Glomerular endothelial cell (primary cell): Measurements from ENCODE around the gene ASPSCR1. TPM values are rescaled to one million over a fixed set of nuclear protein-coding genes. Genes with fewer than 3 reads are reported as not detected.

Experiments
- DNase-seq: peaks from one replicate; pipeline ENCODE4 v3.0.0-alpha.2; 2011; ENCODE audit warnings: low read depth, low spot score; ENCODE audit errors: extremely low read depth
- total RNA-seq: library from RNA; depleted of rRNA; stranded (reverse); fragments of >200 nt; gene quantifications from 2 replicates; pipeline ENCODE4 v1.2.3, GENCODE V29; 2015

Gene ASPSCR1
- total RNA-seq, 1 donor from 2014 or later: 25.1 TPM

DNA sequence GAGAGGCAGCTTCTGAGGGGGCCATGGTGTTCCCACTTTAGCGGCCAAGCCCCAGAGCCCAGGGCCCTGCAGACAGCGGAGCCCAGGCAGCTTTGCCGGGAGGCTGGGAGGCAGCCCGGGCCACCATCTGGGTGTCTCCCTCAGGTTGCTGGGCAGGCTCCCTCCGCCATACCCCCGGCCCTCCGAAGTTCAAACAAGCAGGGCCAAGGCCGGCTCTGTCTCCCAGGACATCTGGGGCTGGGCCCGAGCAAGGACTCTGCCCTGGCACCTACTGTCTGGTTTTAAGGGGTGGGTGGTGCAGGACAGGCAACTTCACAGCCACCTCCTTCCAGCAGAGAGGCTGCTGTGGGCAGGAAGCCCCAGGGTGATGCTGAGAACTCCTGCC is 85.5 kb downstream of the ASPSCR1 start:
- DNase-seq: no peak

DNA sequence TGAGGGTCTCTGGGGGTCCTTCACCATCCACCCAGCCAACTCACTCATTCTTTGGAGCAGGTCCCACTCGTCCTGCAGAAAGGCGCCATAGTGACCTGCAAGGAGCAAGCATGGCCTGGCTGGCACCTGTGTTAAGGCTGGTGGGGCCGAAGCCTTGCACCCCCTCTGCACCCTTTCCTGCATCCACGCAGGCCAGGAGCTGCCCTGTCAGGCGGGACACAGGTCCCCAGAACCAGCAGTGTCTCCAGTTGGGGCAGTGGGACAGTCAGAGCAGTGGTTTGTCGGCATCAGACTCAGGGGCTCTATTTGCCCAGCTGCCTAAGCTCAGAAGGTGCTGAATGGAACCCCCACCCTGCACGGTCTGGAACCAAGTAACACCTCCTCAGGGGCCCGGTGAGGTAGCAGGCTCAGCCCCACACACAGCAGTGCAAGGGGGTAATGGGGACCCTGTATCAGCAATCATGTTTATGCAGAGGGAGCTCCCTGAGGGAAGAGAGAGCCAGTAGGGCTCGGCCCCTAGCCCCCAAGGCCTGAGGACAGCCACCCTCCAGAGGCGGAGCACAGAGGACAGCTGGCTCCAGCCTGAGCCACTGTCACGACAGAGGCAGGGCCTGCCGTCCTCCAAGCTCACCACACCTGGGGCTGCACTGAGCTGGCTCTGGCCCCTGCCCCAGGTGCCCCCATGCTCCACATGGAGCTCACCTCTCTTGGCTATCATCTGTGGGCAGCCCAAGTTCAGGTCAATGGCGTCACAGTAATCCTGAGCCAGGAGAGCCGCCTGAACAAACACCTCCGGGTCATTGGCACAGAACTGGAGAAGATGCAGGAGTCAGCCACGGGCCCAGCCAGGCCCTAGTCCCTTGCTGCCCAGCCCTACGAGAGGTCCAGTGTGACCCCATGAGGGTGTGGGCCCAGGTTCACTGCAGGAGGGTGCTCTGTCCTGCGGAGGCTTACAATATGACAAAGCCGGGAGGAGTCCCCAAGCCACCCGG is 86.3 kb downstream of the ASPSCR1 start:
- no peak for DNase-seq

DNA sequence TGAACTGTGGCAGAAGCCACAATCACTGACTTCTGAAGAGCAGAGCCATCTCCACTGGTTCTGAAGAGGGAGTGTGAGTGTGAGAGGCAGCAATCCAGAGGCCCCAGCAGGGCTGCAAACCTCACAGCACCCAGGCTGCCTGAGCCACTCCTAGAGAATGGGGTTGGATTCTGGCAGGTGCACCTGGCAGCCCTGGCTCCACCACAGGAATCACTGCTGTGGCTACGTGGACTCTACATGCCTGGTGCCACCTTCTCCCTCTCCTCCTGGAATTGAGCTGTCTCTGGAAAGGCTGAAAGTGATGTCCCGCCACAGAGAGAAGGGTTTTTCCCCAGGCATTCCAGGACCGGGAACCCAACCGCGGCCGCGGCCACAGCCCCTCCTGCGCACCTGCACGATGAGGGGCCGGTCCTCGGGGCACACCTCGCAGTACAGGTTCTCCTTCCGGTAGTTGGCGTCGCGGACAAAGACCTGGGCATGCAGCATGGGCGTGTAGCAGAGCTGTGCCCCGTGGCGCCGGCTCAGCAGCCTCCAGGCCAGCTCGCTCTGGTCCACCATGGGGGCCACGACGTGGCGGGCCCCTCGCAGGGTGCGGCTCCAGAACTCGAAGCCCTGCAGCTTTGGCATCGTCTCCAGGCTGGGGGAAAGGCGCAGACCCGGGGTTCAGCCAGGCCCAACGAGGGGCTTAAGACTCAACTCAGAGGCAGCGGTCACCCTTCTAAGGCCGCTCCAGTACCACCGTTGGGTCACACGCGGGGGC is 87.2 kb downstream of the ASPSCR1 start:
- no peak for DNase-seq

DNA sequence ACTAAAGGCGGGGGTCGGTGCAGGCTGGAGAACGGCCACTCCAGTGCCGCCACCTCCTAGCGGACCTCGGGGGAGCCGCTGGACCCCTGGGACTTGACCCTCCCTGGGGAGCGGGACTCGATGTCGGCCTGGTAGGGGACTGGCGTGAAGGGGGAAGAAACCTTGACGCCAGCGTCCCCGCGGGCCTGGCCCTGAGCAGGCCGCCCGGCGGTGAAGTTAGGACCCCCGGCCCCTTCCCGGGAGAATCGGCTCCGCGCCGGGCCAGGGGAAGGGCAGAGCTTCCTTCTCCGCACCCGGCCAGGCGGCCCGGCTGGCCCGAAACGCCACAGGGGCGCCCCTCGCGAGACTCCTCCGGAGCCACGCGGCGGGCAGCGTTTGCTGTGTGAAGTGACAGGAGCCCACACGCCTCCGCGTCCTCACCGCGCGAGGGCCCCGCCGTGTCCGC is 87.8 kb downstream of the ASPSCR1 start:
- DNase-seq: no peak

DNA sequence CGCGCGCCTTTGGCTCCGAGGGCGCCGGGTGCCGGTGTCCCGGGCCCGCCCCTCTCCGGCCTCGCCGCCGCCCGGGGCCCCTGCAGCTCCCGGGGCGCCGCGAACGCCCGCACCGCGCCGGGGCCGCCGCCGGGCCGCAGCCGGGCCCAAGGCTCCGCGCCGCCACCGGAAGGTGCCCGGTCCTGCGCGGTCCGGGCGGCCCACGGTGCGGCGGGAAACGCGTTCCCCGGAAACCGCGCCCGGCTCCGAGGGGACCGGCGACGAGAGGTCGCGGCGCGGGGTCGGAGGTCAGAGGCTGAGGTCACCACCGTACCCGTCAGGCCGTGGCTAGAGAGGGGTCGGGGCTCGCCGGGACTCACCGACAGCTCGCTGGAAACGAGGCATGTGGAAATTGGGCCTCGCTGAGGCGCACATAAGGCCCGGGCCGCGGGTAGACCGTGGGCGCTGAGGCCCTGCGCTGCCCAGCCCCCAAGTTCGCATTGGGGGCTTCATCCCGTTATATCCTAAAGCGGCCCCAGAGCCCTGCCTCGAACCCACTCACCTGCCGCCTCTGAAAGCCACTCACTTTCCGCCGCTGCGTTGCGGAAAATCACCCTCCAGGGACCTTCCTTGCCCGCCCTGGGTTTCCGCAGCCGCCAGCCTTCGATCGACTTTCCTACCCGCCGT is 88.3 kb downstream of the ASPSCR1 start, which contains the start of gene DUS1L:
Gene DUS1L (minus strand): TSS at position 167 of the 666 bp plus-strand sequence. CDS start 745 bp downstream, outside the sequence.
- no peak for DNase-seq

Other genes with a start within 250 kb of the ASPSCR1 start
- gene GCGR, start 173.5 kb upstream of the ASPSCR1 start, total RNA-seq: not detected in 2 replicates
- 134 and 148 TPM in 2 replicates for gene MCRIP1, start 144.3 kb upstream of the ASPSCR1 start, total RNA-seq
- not detected in 2 replicates for gene PPP1R27, start 142.6 kb upstream of the ASPSCR1 start, total RNA-seq
- gene P4HB, start 117.1 kb upstream of the ASPSCR1 start, total RNA-seq: 3,025 and 3,034 TPM in 2 replicates
- gene ARHGDIA, start 106.3 kb upstream of the ASPSCR1 start, total RNA-seq: 426 and 442 TPM in 2 replicates
- 151 and 152 TPM in 2 replicates for gene ALYREF, start 86.0 kb upstream of the ASPSCR1 start, total RNA-seq
- 180 and 216 TPM in 2 replicates for gene ANAPC11, start 85.9 kb upstream of the ASPSCR1 start, total RNA-seq
- gene NPB, start 75.4 kb upstream of the ASPSCR1 start, total RNA-seq: 0.68 and 1.9 TPM in 2 replicates
- gene PCYT2, start 66.2 kb upstream of the ASPSCR1 start, total RNA-seq: 36.6 and 62.9 TPM in 2 replicates
- gene SIRT7, start 59.5 kb upstream of the ASPSCR1 start, total RNA-seq: 22.7 and 33.2 TPM in 2 replicates
- 20.4 and 34.4 TPM in 2 replicates for gene MAFG, start 49.9 kb upstream of the ASPSCR1 start, total RNA-seq
- gene PYCR1, start 40.3 kb upstream of the ASPSCR1 start, total RNA-seq: 67.3 and 97.0 TPM in 2 replicates
- gene MYADML2, start 30.4 kb upstream of the ASPSCR1 start, total RNA-seq: not detected in 2 replicates
- gene NOTUM, start 16.4 kb upstream of the ASPSCR1 start, total RNA-seq: 0.78 TPM in 1 of 2 replicates, not detected in the other
- gene CENPX, start 45.2 kb downstream of the ASPSCR1 start, total RNA-seq: 51.6 and 74.3 TPM in 2 replicates
- 12.8 and 24.9 TPM in 2 replicates for gene LRRC45, start 45.7 kb downstream of the ASPSCR1 start, total RNA-seq
- 42.1 and 67.9 TPM in 2 replicates for gene RAC3, start 54.0 kb downstream of the ASPSCR1 start, total RNA-seq
- gene DCXR, start 60.1 kb downstream of the ASPSCR1 start, total RNA-seq: 61.0 and 67.6 TPM in 2 replicates
- 45.0 and 49.1 TPM in 2 replicates for gene RFNG, start 74.2 kb downstream of the ASPSCR1 start, total RNA-seq
- 122 and 139 TPM in 2 replicates for gene GPS1, start 74.3 kb downstream of the ASPSCR1 start, total RNA-seq
- gene DUS1L, start 88.2 kb downstream of the ASPSCR1 start, total RNA-seq: 55.7 and 75.2 TPM in 2 replicates
- gene FASN, start 120.6 kb downstream of the ASPSCR1 start, total RNA-seq: 165 and 201 TPM in 2 replicates
- 10.2 and 23.8 TPM in 2 replicates for gene CCDC57, start 235.2 kb downstream of the ASPSCR1 start, total RNA-seq